Stomach (tissue), 9 donors: ENCODE measurements around the gene IBA57. TPM values are rescaled to one million over a fixed set of nuclear protein-coding genes. Genes with fewer than 3 reads are reported as not detected.

Source experiments
- DNase-seq, 2 donors: peaks; one replicate each; pipeline versions ENCODE4 v3.0.0 to v3.0.0-alpha.2; 2013 to 2019
- H3K27ac ChIP-seq, 5 donors: fragments of 200-600 bp in 4 of 5; sonication (generic) in 4 of 5; one replicate each; pipeline ENCODE4 v1.5.1; 2013 to 2019; ENCODE audit warnings: mild to moderate bottlenecking in 1 of 5, moderate library complexity in 1 of 5
- H3K27me3 ChIP-seq, 3 donors: fragments of 200-600 bp; sonication (generic); one replicate each; pipeline ENCODE4 v1.5.1; 2017 to 2019; ENCODE audit warnings: mixed run types in 1 of 3
- H3K36me3 ChIP-seq, 4 donors: fragments of 200-600 bp; sonication (generic); 1 replicate in 3 of 4; 2 replicates in 1 of 4; pipeline ENCODE4 v1.5.1; 2016 to 2019
- H3K4me1 ChIP-seq, 4 donors: fragments of 200-600 bp; sonication (generic); one replicate each; pipeline ENCODE4 v1.5.1; 2016 to 2019
- H3K4me3 ChIP-seq, 4 donors: fragments of 200-600 bp; sonication (generic) in 3 of 4; one replicate each; pipeline ENCODE4 v1.5.1; 2016 to 2019; ENCODE audit warnings: mild to moderate bottlenecking in 1 of 4
- H3K9me3 ChIP-seq, 4 donors: fragments of 200-600 bp; sonication (generic); one replicate each; pipeline ENCODE4 v1.5.1; 2016 to 2019
- EP300 ChIP-seq: sonication (generic); formaldehyde crosslinking; IDR thresholded peaks from one replicate; pipeline ENCODE4 v1.6.1; 2017; ENCODE audit warnings: antibody characterized with exemption
- POLR2A ChIP-seq, 4 donors: fragments of 450-650 bp; IDR thresholded peaks; one replicate each; pipeline ENCODE4 v1.6.1; 2016; ENCODE audit warnings: antibody characterized with exemption in 4 of 4, control low read depth in 2 of 4, mild to moderate bottlenecking in 1 of 4, moderate library complexity in 1 of 4
- POLR2AphosphoS5 ChIP-seq, 3 donors: sonication (generic); formaldehyde crosslinking; IDR thresholded peaks; one replicate each; pipeline ENCODE4 v1.6.1; 2016; ENCODE audit warnings: antibody characterized with exemption in 3 of 3
- WGBS, 5 donors: extraction: QIAGEN DNeasy Blood & Tissue Kit in 3 of 5; methylation state at CpG; one replicate each; pipeline versions ENCODE4 v1.1.5 to v1.1.7; 2013 to 2018; 5-methylcytosine and 5-hydroxymethylcytosine counted together
- intact Hi-C: fragments of 100-400 bp; cut with DNase I; formaldehyde crosslinking; loops from one replicate; pipeline ENCODE4 v1.15.1; 2023; ENCODE audit warnings: low total_unique reads
- polyA plus RNA-seq, 3 donors: library from polyadenylated mRNA; stranded (reverse); fragments of 200-250 nt; gene quantifications; one replicate each; pipeline ENCODE4 v1.2.3, GENCODE V29; 2013
- total RNA-seq, 5 donors: library from RNA; depleted of rRNA; stranded (reverse); fragments of >200 nt; gene quantifications; one replicate each; pipeline versions ENCODE4 v1.1.0 to v1.2.3, GENCODE V29; 2014 to 2016
- TF ChIP-seq, protein P1 (sequence below), 7 experiments: fragments of 450-650 bp in 4 of 7; fragments of 200-600 bp in 3 of 7; sonication (generic) in 3 of 7; IDR thresholded peaks; one replicate each; pipeline ENCODE4 v1.5.1; 2016 to 2019; ENCODE audit warnings: antibody characterized with exemption in 7 of 7, control low read depth in 2 of 7, mild to moderate bottlenecking in 1 of 7
- donor health status: healthy with polysubstance abuse.
- donor health status: Bipolar disorder and iron deficiency.
- donor health status: healthy.

IBA57 gene
- total and polyA plus RNA-seq, 8 donors = 1.2 to 6.1 (median 4.3) TPM

DNA sequence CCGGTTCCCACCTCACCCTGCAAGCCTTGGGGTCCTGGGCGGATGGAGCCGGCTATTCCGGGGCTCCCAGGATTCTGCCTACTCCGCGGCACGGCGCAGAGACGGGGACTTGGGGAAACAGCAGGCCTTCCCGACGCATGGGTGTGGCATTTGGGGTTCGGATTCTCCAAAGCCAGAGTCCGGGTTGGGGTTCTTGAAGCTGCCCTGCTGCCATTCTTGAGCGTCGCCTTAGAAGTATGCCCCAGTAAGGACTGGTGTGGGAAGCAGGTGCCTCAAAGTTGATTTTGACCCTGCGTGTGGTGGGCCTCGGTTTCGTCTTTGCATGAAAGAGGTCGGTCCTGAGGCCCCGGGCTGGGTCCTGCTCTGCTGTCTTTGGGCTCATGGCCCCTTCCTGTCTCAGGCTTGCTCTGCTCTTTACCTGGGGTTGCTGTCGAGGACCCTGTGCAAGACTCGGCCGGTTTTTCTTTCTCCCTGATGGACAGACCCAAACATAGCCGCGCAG, 24.8 kb upstream of the IBA57 start:
- Histone ChIP-seq H3K36me3 (peaks cover 0 to 10% (median 8%) of the 10 kb centered on the region in 4 donors), H3K4me3 (peak overlapping the region; percentile 65 to 97 (median 88)), H3K4me1 (peaks cover 38 to 57% (median 53%) of the 10 kb centered on the region in 4 donors), H3K9me3 (no peaks in the 10 kb centered on the region), H3K27ac (peak overlapping the region; percentile 97 to 99 (median 99)), H3K27me3 (no peaks in the 10 kb centered on the region)
- no peak for TF ChIP-seq POLR2AphosphoS5 (IDR thresholded peaks at IDR 0.05)
- no peak for TF ChIP-seq POLR2A (IDR thresholded peaks at IDR 0.05)
- no peak for TF ChIP-seq EP300
- TF ChIP-seq, protein P1, sequence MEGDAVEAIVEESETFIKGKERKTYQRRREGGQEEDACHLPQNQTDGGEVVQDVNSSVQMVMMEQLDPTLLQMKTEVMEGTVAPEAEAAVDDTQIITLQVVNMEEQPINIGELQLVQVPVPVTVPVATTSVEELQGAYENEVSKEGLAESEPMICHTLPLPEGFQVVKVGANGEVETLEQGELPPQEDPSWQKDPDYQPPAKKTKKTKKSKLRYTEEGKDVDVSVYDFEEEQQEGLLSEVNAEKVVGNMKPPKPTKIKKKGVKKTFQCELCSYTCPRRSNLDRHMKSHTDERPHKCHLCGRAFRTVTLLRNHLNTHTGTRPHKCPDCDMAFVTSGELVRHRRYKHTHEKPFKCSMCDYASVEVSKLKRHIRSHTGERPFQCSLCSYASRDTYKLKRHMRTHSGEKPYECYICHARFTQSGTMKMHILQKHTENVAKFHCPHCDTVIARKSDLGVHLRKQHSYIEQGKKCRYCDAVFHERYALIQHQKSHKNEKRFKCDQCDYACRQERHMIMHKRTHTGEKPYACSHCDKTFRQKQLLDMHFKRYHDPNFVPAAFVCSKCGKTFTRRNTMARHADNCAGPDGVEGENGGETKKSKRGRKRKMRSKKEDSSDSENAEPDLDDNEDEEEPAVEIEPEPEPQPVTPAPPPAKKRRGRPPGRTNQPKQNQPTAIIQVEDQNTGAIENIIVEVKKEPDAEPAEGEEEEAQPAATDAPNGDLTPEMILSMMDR (IDR thresholded peaks at IDR 0.05) = no peak
- no peak for DNase-seq
- intact Hi-C loops = loop anchor here (10.0 kb wide), 1 partner anchor 46 kb away; no protein-coding TSS in a partner anchor
- WGBS, 5 donors = 1 to 4% (median 2%) methylated on average over 15 to 25 of the region's 25 CpGs

DNA sequence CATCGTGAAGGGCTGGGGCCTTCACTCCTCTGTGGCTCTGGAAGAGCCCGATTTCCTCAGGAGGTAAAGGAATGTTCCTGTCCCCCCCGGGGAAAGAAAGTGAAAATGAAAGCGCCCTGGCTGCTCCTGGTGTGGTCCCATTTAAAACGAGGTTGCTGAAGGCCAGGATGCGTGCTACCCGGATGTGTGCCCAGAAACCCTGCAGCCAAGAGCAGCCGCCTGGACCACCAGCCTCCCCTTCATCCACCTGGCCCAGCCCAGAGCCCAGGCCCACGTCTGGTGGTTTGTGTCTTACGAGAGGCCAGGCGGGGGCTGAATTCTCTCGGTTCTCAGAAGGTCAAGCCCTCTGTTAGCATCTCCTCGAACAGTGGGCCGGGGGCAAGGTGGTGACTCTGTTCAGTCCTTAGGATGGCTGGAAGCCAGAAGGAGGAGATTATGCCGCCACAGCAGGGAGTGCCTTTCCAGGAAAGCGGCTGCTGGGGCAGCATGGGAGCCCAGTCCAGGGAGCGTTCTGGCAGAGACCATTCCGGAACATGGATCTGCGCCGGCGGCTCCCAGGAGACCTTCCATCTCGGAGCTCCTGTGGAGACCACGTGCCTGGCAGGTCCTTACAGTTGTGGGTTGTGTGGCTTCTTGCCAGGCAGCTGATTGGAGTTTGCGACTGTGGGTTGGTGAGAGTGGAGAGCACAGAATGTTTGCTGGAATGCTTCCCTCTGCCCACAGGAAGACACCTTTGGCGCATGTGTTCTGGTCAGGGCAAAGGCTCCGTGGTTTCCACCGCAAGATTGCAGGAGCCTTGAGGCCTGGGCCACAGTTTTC, 24.2 kb upstream of the IBA57 start:
- Histone ChIP-seq H3K27ac (peak overlapping the region; percentile 97 to 99 (median 99)), H3K9me3 (no peaks in the 10 kb centered on the region), H3K36me3 (peaks cover 4 to 17% (median 15%) of the 10 kb centered on the region in 4 donors), H3K27me3 (no peaks in the 10 kb centered on the region), H3K4me1 (peaks cover 38 to 61% (median 53%) of the 10 kb centered on the region in 4 donors), H3K4me3 (peak overlapping the region; percentile 65 to 97 (median 88))
- TF ChIP-seq, protein P1 (IDR thresholded peaks at IDR 0.05) = no peak
- peak in 1 of 3 donors; percentile 5 for TF ChIP-seq POLR2AphosphoS5 (IDR thresholded peaks at IDR 0.05)
- peak; percentile 59 to 78 for DNase-seq
- intact Hi-C loops = loop anchor here (10.0 kb wide), 1 partner anchor 47 kb away; no protein-coding TSS in a partner anchor
- WGBS, 5 donors = 9 to 25% (median 19%) methylated on average over 23 to 27 of the region's 27 CpGs

DNA sequence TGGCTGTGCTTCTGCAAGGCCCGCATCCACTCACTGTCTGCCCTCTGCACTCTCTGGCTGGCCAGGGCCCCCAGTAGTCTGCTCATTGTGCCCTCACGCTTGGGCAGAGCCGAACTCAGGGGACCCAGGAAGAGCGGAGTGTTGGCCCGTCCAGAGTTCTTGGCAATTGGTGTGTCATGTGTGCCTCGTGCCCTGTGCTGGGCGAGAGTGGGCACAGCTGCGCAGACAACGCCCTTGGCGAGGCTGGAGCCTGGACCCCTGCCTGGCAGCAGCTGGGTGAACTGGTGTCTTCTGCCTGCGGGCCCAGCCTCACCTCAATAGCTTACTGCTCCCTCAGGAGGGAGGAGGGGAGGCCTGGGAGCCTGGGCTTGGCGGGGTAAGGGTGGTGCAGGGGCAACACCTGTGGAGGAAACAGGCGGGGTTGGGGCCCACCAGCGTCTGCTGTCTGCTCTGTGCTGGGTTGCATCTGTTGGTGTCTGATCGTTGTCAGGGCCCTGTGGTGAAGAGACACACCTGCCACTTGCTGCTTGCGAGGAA, 23.4 kb upstream of the IBA57 start:
- DNase-seq = peak; percentile 22 to 41
- Histone ChIP-seq H3K27ac (peak overlapping the region; percentile 12 to 99 (median 98)), H3K4me3 (peak overlapping the region; percentile 65 to 97 (median 88)), H3K9me3 (no peaks in the 10 kb centered on the region), H3K4me1 (peaks cover 38 to 69% (median 53%) of the 10 kb centered on the region in 4 donors), H3K27me3 (no peaks in the 10 kb centered on the region), H3K36me3 (peaks cover 12 to 25% (median 23%) of the 10 kb centered on the region in 4 donors)
- WGBS, 5 donors = 48 to 70% (median 55%) methylated on average over 9 to 16 of the region's 16 CpGs
- intact Hi-C loops = loop anchor here (10.0 kb wide), 1 partner anchor 47 kb away; no protein-coding TSS in a partner anchor
- TF ChIP-seq POLR2A (IDR thresholded peaks at IDR 0.05) = no peak
- no peak for TF ChIP-seq POLR2AphosphoS5 (IDR thresholded peaks at IDR 0.05)
- no peak for TF ChIP-seq EP300
- TF ChIP-seq, protein P1 (IDR thresholded peaks at IDR 0.05) = no peak

DNA sequence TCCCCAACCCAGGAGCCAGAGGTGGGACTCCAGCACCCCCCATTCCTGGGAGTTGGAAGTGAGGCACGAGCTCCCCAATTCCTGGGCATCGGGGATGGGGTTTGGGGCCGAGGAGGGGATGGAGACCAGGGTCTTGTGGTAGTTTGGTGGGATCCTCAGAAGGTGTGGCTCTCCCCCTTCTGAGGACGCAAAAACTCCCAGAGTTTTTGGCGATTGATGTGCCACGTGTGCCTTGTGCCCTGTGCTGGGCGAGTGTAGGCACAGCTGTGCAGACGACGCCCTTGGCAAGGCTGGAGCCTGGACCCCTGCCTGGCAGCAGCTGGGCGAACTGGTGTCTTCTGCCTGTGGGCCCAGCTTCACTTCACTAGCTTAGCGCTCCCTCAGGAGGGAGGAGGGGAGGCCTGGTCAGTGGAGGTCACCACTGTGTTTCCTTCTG, 22.9 kb upstream of the IBA57 start:
- TF ChIP-seq EP300 (no peak), POLR2A (IDR thresholded peaks at IDR 0.05) (no peak), POLR2AphosphoS5 (IDR thresholded peaks at IDR 0.05) (no peak)
- TF ChIP-seq, protein P1 (IDR thresholded peaks at IDR 0.05) = no peak

More for the DNA sequence above, 22.9 kb upstream of the IBA57 start:
- 59 to 86% (median 68%) methylated on average over 4 to 11 of the region's 11 CpGs for WGBS, 5 donors
- Histone ChIP-seq H3K36me3 (peaks cover 17 to 30% (median 28%) of the 10 kb centered on the region in 4 donors), H3K4me1 (peaks cover 38 to 74% (median 56%) of the 10 kb centered on the region in 4 donors), H3K4me3 (peak overlapping the region in 1 of 4 donors; percentile 97), H3K9me3 (no peaks in the 10 kb centered on the region), H3K27ac (peak overlapping the region in 3 of 5 donors; percentile 97 to 99 (median 99)), H3K27me3 (no peaks in the 10 kb centered on the region)
- peak in 1 of 2 donors; percentile 24 for DNase-seq
- intact Hi-C loops = loop anchor here (10.0 kb wide), 1 partner anchor 48 kb away; no protein-coding TSS in a partner anchor
